Activated naive CD8-positive, alpha-beta T cell treated with anti-CD3 and anti-CD28 coated beads for 36 hours (primary cell): Measurements from ENCODE around the gene HSF2BP. TPM values are rescaled to one million over a fixed set of nuclear protein-coding genes. Genes with fewer than 3 reads are reported as not detected.

Source experiments
- total RNA-seq, 2 experiments: library from RNA; stranded (reverse); gene quantifications; one replicate each; pipeline ENCODE4 v1.2.3, GENCODE V29; 2021

Gene HSF2BP
- total RNA-seq, 2 experiments from 2014 or later, result 0.68 to 1.2 TPM

Other genes with a start within 250 kb of the HSF2BP start
- 1 to 10 TPM; 5.7 to 9.0 TPM for gene SIK1, start 232.4 kb downstream of the HSF2BP start, total RNA-seq
- gene RRP1B, start 72 bp upstream of the HSF2BP start, total RNA-seq, result 100 to 1,000 TPM; 105 to 108 TPM
- 100 to 1,000 TPM; 111 to 113 TPM for gene PDXK, start 59.6 kb upstream of the HSF2BP start, total RNA-seq
- gene CSTB, start 116.8 kb upstream of the HSF2BP start, total RNA-seq, result 10 to 100 TPM; 33.6 to 35.1 TPM
- gene RRP1, start 130.1 kb upstream of the HSF2BP start, total RNA-seq, result 10 to 100 TPM; 89.4 to 90.7 TPM
- gene AGPAT3, start 205.7 kb upstream of the HSF2BP start, total RNA-seq, result 10 to 100 TPM; 61.2 to 66.0 TPM